CD8-positive, alpha-beta memory T cell (primary cell): ENCODE data around the gene C10orf53. TPM values are rescaled to one million over a fixed set of nuclear protein-coding genes. Genes with fewer than 3 reads are reported as not detected.

Experiments used
- CTCF ChIA-PET: fragments of 350-600 bp; sonication (Branson Sonifier 250); formaldehyde crosslinking; loops from one replicate; lab custom pipeline; 2021; ENCODE audit warnings: antibody characterized with exemption; lab: Charles Lee
- POLR2A ChIA-PET: fragments of 350-600 bp; sonication (Branson Sonifier 250); formaldehyde crosslinking; loops from one replicate; lab custom pipeline; 2021; ENCODE audit warnings: antibody characterized with exemption; lab: Charles Lee
- DNase-seq, 5 donors: peaks; one replicate each; pipeline versions ENCODE4 v3.0.0 to v3.0.0-alpha.2; 2020 to 2022; ENCODE audit warnings: mixed read lengths in 1 of 5
- H3K27ac ChIP-seq: one replicate; pipeline ENCODE4 v1.7.0; 2013; ENCODE audit warnings: low read depth, mild to moderate bottlenecking, low read length, moderate library complexity
- H3K27me3 ChIP-seq: 2 replicates; pipeline ENCODE4 v1.7.0; 2013; ENCODE audit warnings: low read length, mild to moderate bottlenecking; ENCODE audit not compliant: insufficient read depth, poor library complexity, severe bottlenecking
- H3K36me3 ChIP-seq: 2 replicates; pipeline ENCODE4 v1.7.0; 2013; ENCODE audit warnings: mild to moderate bottlenecking, low read length, moderate library complexity; ENCODE audit not compliant: insufficient read depth
- H3K4me1 ChIP-seq: 2 replicates; pipeline ENCODE4 v1.7.0; 2013; ENCODE audit warnings: mild to moderate bottlenecking, low read length, moderate library complexity; ENCODE audit not compliant: insufficient read depth
- H3K4me3 ChIP-seq: 2 replicates; pipeline ENCODE4 v1.7.0; 2013; ENCODE audit warnings: mild to moderate bottlenecking, low read length
- H3K9me3 ChIP-seq: 2 replicates; pipeline ENCODE4 v1.7.0; 2013; ENCODE audit warnings: mild to moderate bottlenecking, low read length
- H3K27ac Mint-ChIP-seq, 8 donors: one replicate each; pipeline ENCODE4 v1.8.0; 2020 to 2021; ENCODE audit warnings: mixed read lengths in 8 of 8, mild to moderate bottlenecking in 6 of 8, inconsistent platforms in 3 of 8, moderate library complexity in 3 of 8
- H3K27me3 Mint-ChIP-seq, 2 donors: one replicate each; pipeline ENCODE4 v1.8.0; 2020 to 2021; ENCODE audit warnings: mixed read lengths in 2 of 2, mild to moderate bottlenecking in 1 of 2, moderate library complexity in 1 of 2
- H3K36me3 Mint-ChIP-seq, 3 donors: one replicate each; pipeline ENCODE4 v1.8.0; 2020 to 2021; ENCODE audit warnings: mixed read lengths in 3 of 3, inconsistent platforms in 1 of 3, mild to moderate bottlenecking in 1 of 3
- H3K4me1 Mint-ChIP-seq, 3 donors: one replicate each; pipeline ENCODE4 v1.8.0; 2020 to 2021; ENCODE audit warnings: mixed read lengths in 3 of 3, inconsistent platforms in 1 of 3, mild to moderate bottlenecking in 1 of 3
- H3K4me3 Mint-ChIP-seq, 7 donors: one replicate each; pipeline ENCODE4 v1.8.0; 2020 to 2021; ENCODE audit warnings: mixed read lengths in 7 of 7, mild to moderate bottlenecking in 6 of 7, moderate library complexity in 4 of 7, inconsistent platforms in 2 of 7
- H3K9me3 Mint-ChIP-seq, 5 donors: one replicate each; pipeline ENCODE4 v1.8.0; 2020 to 2022; ENCODE audit warnings: mixed read lengths in 5 of 5, mild to moderate bottlenecking in 3 of 5, moderate library complexity in 2 of 5, inconsistent platforms in 1 of 5
- polyA plus RNA-seq: library from polyadenylated mRNA; unstranded; fragments of 300-500 nt; fragmentation: Illumina TruSeq; gene quantifications from one replicate; pipeline ENCODE4 v1.2.3, GENCODE V29; 2021
- total RNA-seq, 2 experiments: library from RNA; stranded (reverse); gene quantifications; one replicate each; pipeline ENCODE4 v1.2.3, GENCODE V29; 2021

Gene C10orf53
- total and polyA plus RNA-seq, 3 experiments from 2014 or later: not detected

DNA sequence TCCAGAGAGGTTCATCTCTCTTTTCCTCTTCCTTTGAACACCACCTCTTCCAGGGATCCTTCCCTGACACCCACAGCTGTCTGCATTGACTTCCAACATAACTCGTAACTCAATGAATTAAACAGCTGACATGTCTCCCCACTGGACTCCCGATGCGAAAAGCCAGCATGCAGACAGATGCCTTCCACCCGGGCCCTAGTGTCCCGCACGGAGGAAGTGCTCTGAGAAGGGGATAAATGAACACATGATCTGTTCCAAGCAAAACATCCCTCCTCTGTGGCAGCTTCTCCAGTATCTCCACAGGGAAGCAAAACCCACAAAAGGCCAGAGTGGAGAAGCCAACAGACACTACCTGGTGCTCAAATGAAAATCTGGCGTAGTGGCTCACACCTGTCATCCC lies 54.4 kb downstream of the C10orf53 start:
- H3K4me1 Mint-ChIP-seq: no peaks in the 10 kb centered on the region
- Histone ChIP-seq H3K27me3 (no peaks in the 10 kb centered on the region), H3K4me3 (no peak overlapping the region), H3K9me3 (no peaks in the 10 kb centered on the region), H3K36me3 (no peaks in the 10 kb centered on the region), H3K4me1 (no peaks in the 10 kb centered on the region), H3K27ac (no peak overlapping the region)
- no peak overlapping the region for H3K27ac Mint-ChIP-seq
- CTCF ChIA-PET: no interaction called here
- H3K4me3 Mint-ChIP-seq: no peak overlapping the region
- POLR2A ChIA-PET: no interaction called here
- no peak for DNase-seq
- peaks cover 0 to 4% (median 0%) of the 10 kb centered on the region in 5 donors for H3K9me3 Mint-ChIP-seq
- H3K36me3 Mint-ChIP-seq: no peaks in the 10 kb centered on the region
- H3K27me3 Mint-ChIP-seq: peaks cover 2 to 3% of the 10 kb centered on the region in 2 donors

GRCh38 chr10:49734676-49735075 lies 55.2 kb downstream of the C10orf53 start:
- CTCF ChIA-PET: no interaction called here
- no peaks in the 10 kb centered on the region for H3K36me3 ChIP-seq
- no peaks in the 10 kb centered on the region for H3K27me3 ChIP-seq
- no peak overlapping the region for H3K27ac Mint-ChIP-seq
- no peak overlapping the region for H3K27ac ChIP-seq
- DNase-seq: no peak
- no peaks in the 10 kb centered on the region for H3K4me1 ChIP-seq
- H3K4me1 Mint-ChIP-seq: no peaks in the 10 kb centered on the region
- peaks cover 0 to 2% of the 10 kb centered on the region in 2 donors for H3K27me3 Mint-ChIP-seq
- H3K9me3 ChIP-seq: no peaks in the 10 kb centered on the region
- no peaks in the 10 kb centered on the region for H3K36me3 Mint-ChIP-seq
- no peaks in the 10 kb centered on the region for H3K9me3 Mint-ChIP-seq
- H3K4me3 Mint-ChIP-seq: no peak overlapping the region
- POLR2A ChIA-PET: no interaction called here
- no peak overlapping the region for H3K4me3 ChIP-seq

DNA sequence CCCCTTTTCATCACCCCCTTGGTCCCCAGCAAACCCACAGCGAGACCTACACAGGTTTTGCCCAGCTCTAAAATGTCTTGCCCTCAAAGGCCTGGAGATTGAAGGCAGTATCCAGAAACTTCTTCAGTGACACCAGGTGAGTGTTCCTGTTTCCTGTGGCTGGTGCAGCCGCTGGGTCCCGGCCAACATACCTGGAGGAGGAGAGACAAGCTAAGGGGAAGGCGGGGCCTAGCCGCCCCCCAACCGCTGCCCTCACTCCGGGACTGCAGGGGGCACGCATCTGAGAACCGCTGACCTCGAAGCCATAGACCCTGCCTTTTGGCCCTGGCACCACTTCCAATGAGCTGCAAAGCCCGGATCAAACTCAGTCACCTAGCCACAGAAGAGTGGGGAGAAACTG lies 55.7 kb downstream of the C10orf53 start:
- Histone ChIP-seq H3K36me3 (no peaks in the 10 kb centered on the region), H3K9me3 (no peaks in the 10 kb centered on the region), H3K27ac (no peak overlapping the region), H3K27me3 (no peaks in the 10 kb centered on the region), H3K4me1 (no peaks in the 10 kb centered on the region), H3K4me3 (no peak overlapping the region)
- Mint-ChIP-seq H3K4me1 (no peaks in the 10 kb centered on the region), H3K4me3 (no peak overlapping the region), H3K9me3 (no peaks in the 10 kb centered on the region), H3K27ac (no peak overlapping the region), H3K36me3 (no peaks in the 10 kb centered on the region), H3K27me3 (peaks cover 0 to 2% of the 10 kb centered on the region in 2 donors)
- DNase-seq: no peak
- CTCF ChIA-PET: no interaction called here
- POLR2A ChIA-PET: no interaction called here

DNA sequence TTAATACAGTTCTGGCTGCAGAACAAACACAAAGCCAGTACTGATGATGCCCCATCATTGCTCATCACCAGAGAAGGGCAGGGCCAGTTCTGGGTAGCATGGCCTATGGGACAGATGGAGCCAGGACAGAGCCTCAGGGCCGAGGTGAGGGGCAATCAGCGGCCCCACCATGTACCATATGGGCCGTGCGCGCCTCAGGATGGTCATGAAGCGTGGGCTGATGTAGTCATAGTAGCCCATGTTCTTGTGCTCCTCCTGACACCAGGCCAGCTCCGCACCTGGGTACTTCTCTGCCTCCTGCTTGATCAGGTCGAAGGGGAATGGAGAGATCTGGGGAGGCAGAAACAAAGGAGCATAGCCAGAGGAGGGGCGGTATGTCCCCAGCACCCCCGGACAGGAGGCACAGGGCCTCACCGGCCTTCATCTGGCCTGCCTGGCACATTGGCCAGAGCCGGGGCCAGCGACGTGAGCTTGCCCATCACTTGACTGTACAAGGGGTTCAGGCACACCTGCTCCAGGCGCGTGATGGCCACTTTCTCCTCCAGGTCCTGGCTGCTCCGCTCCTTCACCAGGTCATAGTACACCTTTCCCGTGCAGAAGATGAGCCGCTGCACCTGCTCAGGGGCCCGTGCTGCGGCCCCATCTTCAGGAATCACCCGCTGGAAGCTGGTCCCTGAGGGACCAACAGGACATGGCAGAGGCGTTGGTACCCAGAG lies 56.6 kb downstream of the C10orf53 start:
- H3K27me3 ChIP-seq: no peaks in the 10 kb centered on the region
- H3K27ac Mint-ChIP-seq: no peak overlapping the region
- H3K4me1 Mint-ChIP-seq: no peaks in the 10 kb centered on the region
- no peak for DNase-seq
- H3K9me3 Mint-ChIP-seq: no peaks in the 10 kb centered on the region
- CTCF ChIA-PET: no interaction called here
- no peaks in the 10 kb centered on the region for H3K36me3 Mint-ChIP-seq
- POLR2A ChIA-PET: no interaction called here
- H3K4me3 Mint-ChIP-seq: no peak overlapping the region
- H3K27me3 Mint-ChIP-seq: peaks cover 0 to 2% of the 10 kb centered on the region in 2 donors
- no peak overlapping the region for H3K4me3 ChIP-seq
- H3K27ac ChIP-seq: no peak overlapping the region
- no peaks in the 10 kb centered on the region for H3K9me3 ChIP-seq
- H3K4me1 ChIP-seq: no peaks in the 10 kb centered on the region
- H3K36me3 ChIP-seq: no peaks in the 10 kb centered on the region

DNA sequence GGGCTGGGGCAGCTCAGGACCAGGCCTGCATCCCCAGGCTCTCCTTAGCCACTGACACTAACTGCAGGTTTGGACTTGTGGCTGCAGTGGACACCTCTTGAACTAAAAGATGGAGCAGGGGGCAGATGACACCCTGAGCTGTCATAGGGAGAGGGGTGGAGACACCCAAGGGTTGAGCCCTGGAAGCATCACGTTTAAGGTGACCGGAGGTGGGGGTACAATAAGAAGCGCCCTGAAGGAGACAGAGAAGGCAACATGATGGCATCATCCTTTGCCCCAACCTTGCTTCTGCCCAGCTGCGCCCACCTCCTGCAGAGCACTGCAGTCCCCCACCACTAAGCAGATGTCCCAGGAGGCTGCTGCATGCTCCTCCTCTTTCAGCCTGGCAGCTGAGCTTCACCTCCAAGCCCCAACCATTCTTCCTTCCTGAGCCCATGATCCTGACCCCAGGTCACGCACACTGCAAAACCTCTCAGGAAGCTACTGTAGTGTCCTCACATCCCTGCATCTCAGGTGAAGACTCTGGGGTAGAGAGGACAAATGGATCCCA lies 57.2 kb downstream of the C10orf53 start:
- Mint-ChIP-seq H3K27ac (no peak overlapping the region), H3K36me3 (no peaks in the 10 kb centered on the region), H3K4me1 (no peaks in the 10 kb centered on the region), H3K27me3 (peaks cover 0 to 2% of the 10 kb centered on the region in 2 donors), H3K9me3 (no peaks in the 10 kb centered on the region), H3K4me3 (no peak overlapping the region)
- no peak overlapping the region for H3K27ac ChIP-seq
- ChIA-PET CTCF (no interaction called here), POLR2A (no interaction called here)
- H3K9me3 ChIP-seq: no peaks in the 10 kb centered on the region
- H3K4me1 ChIP-seq: no peaks in the 10 kb centered on the region
- no peak for DNase-seq
- H3K36me3 ChIP-seq: no peaks in the 10 kb centered on the region
- H3K4me3 ChIP-seq: no peak overlapping the region
- no peaks in the 10 kb centered on the region for H3K27me3 ChIP-seq

DNA sequence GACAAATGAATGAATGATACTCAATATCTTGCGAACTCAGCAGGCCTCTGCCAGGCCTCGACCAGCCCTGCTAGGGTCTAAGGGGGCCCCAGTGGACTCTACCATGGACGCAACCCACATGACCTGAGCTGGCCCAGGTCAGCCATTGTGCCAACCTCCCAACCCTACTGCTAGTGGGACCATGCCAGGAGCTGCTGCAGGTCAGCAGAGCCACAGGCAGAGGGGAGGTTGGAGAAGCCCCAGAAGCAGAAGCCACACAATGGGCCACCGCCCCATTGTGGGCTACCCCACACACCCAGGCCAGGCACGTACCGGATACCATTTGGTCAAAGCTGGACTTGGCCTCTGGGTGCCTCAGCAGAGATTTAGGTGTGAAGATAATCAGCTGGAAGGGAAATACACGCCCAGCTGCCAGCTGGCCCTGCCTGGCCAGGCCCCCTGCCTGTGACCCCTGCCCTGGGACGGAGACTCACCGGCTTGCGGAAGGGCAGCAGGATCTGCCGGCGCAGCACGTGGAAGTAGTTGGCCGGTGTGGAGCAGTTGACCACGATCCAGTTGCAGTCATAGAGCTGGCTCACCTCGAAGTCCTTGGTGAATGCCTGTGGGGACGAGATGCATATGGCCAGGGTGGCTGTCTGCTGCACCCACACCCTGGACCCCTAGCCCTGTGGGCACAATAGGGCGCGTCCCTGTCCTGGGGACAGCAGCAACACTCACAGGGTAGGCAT lies 58.2 kb downstream of the C10orf53 start:
- H3K9me3 Mint-ChIP-seq: no peaks in the 10 kb centered on the region
- DNase-seq: no peak
- no peak overlapping the region for H3K27ac ChIP-seq
- no peak overlapping the region for H3K4me3 ChIP-seq
- peaks cover 0 to 2% of the 10 kb centered on the region in 2 donors for H3K27me3 Mint-ChIP-seq
- no peaks in the 10 kb centered on the region for H3K36me3 ChIP-seq
- no peaks in the 10 kb centered on the region for H3K36me3 Mint-ChIP-seq
- CTCF ChIA-PET: no interaction called here
- H3K9me3 ChIP-seq: no peaks in the 10 kb centered on the region
- H3K4me1 ChIP-seq: no peaks in the 10 kb centered on the region
- no peaks in the 10 kb centered on the region for H3K27me3 ChIP-seq
- H3K27ac Mint-ChIP-seq: no peak overlapping the region
- no peaks in the 10 kb centered on the region for H3K4me1 Mint-ChIP-seq
- H3K4me3 Mint-ChIP-seq: no peak overlapping the region
- POLR2A ChIA-PET: no interaction called here

DNA sequence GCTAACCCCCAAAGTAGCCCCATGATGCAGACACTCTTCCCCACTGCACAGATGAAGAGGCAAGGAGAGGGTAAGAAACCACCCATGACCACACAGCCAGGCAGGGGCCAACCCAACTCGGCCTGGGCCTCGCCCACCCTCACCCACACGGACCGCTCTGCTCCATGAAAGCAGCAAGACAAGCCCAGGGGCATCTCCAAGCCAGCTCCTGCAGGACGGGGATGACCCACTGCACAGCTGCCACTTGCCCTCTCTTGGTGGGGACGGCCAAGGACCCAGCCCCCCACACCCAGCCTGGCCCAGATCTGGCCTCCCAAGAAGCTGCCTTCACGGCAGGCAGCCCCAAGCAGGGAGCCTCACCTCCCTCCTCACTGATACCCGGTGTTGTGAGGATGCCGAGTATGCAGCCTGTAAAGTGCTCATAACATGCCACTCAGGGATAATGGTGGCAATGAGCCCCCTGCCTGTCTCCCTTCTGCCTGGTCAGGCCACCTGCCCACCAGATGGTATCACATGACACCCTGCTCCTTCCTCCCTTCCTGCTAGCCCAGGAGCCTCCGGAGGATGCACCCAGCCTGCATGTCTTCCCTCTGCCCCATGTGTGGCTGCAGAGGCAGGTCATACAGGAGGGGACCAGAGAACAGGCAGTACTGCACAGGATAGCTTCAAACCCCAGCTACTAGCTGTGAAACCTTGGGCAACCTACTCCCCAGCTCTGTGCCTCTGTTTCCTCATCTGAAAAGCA lies 59.3 kb downstream of the C10orf53 start:
- H3K36me3 ChIP-seq: no peaks in the 10 kb centered on the region
- no peak overlapping the region for H3K4me3 Mint-ChIP-seq
- H3K36me3 Mint-ChIP-seq: no peaks in the 10 kb centered on the region
- no peaks in the 10 kb centered on the region for H3K4me1 ChIP-seq
- ChIA-PET CTCF (no interaction called here), POLR2A (no interaction called here)
- H3K4me1 Mint-ChIP-seq: no peaks in the 10 kb centered on the region
- H3K27me3 ChIP-seq: no peaks in the 10 kb centered on the region
- H3K27me3 Mint-ChIP-seq: peaks cover 0 to 2% of the 10 kb centered on the region in 2 donors
- H3K9me3 Mint-ChIP-seq: no peaks in the 10 kb centered on the region
- no peak overlapping the region for H3K27ac Mint-ChIP-seq
- H3K27ac ChIP-seq: no peak overlapping the region
- no peak for DNase-seq
- no peak overlapping the region for H3K4me3 ChIP-seq
- no peaks in the 10 kb centered on the region for H3K9me3 ChIP-seq

GRCh38 chr10:49739426-49739825 lies 60.0 kb downstream of the C10orf53 start:
- Histone ChIP-seq H3K27ac (no peak overlapping the region), H3K4me3 (no peak overlapping the region), H3K4me1 (no peaks in the 10 kb centered on the region), H3K36me3 (no peaks in the 10 kb centered on the region), H3K27me3 (no peaks in the 10 kb centered on the region), H3K9me3 (no peaks in the 10 kb centered on the region)
- CTCF ChIA-PET: no interaction called here
- H3K4me1 Mint-ChIP-seq: no peaks in the 10 kb centered on the region
- POLR2A ChIA-PET: no interaction called here
- H3K27ac Mint-ChIP-seq: no peak overlapping the region
- no peaks in the 10 kb centered on the region for H3K9me3 Mint-ChIP-seq
- no peak for DNase-seq
- no peak overlapping the region for H3K4me3 Mint-ChIP-seq
- peaks cover 0 to 2% of the 10 kb centered on the region in 2 donors for H3K27me3 Mint-ChIP-seq
- H3K36me3 Mint-ChIP-seq: no peaks in the 10 kb centered on the region
